ENCODE measurements around the gene DBN1.
A peak's percentile ranks its signal among the peaks of the same experiment; 100 is the strongest.

The DBN1 gene

DNA sequence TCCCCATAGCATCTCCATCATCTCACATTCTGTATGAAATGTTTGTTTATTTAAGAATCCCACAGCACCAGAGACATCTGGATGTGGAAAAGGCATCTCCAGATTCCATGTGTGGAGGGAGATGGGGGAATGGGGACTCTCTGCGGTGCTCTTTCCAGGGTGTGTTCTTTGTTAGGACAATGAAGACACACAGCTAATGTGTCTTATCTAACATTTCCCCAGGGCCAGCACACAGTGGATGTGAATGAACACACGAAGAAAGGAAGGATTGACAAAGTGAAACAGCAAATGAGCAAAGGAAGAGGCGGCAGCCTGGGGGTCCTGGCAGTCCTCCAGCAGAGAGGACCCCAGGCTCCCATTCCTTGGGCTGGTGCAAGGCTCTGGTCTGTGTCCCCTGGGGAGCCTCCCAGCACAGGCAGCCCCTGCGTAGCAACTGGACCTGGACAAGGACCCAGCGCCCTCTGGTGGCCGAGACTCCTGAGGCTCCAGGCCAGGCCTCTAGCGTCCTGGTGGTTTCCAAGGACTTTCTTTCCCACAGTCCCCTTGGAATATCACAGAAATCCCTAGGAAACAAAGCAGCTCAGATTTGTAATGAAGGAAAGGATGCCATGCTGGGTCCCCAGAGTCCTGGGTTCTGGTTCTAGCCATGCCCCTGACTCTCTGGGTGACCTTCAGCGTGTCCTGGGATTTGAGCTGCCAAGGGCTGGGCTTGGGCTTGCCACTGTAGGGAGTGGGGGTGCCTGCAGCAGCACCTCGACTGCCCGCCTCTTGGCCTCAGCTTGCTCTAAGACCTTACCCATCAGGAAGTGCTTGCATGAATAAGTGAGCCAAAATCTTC is 27.5 kb upstream of the DBN1 start:
- TF ChIP-seq, protein P1, sequence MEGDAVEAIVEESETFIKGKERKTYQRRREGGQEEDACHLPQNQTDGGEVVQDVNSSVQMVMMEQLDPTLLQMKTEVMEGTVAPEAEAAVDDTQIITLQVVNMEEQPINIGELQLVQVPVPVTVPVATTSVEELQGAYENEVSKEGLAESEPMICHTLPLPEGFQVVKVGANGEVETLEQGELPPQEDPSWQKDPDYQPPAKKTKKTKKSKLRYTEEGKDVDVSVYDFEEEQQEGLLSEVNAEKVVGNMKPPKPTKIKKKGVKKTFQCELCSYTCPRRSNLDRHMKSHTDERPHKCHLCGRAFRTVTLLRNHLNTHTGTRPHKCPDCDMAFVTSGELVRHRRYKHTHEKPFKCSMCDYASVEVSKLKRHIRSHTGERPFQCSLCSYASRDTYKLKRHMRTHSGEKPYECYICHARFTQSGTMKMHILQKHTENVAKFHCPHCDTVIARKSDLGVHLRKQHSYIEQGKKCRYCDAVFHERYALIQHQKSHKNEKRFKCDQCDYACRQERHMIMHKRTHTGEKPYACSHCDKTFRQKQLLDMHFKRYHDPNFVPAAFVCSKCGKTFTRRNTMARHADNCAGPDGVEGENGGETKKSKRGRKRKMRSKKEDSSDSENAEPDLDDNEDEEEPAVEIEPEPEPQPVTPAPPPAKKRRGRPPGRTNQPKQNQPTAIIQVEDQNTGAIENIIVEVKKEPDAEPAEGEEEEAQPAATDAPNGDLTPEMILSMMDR (IDR thresholded peaks at IDR 0.05; ENCODE audit: extremely low read depth, insufficient read depth, missing control alignments) = peak; percentile 96
- in situ Hi-C loops (cut with MboI; ENCODE audit: low pct_unique_long_range_greater_than_20kb, low sequenced_read_pairs, unreplicated experiment) = no loop called here
- DNase-seq (ENCODE audit: low spot score) = peak; percentile 82

DNA sequence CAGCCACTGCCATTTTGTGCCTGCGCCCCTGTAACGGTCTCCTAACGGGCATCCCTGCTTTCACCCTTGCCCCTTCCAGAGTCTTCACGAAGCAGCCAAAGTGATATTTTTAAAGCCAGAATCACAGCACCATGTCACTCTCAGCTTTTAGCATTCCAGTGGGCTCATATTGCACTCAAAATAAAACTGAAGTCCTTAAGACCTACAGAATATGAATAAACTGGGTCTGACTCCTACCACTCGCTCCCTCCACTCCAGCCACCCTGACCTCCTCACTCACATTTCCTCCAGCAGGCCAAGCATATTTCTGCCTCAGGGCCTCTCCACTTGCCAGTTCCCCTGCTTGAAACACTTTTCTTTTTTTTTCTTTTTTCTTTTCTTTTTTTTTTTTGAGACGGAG is 26.4 kb upstream of the DBN1 start:
- TF ChIP-seq, protein P1 (IDR thresholded peaks at IDR 0.05; ENCODE audit: extremely low read depth, insufficient read depth, missing control alignments) = no peak
- in situ Hi-C loops (cut with MboI; ENCODE audit: low pct_unique_long_range_greater_than_20kb, low sequenced_read_pairs, unreplicated experiment) = no loop called here
- DNase-seq (ENCODE audit: low spot score) = no peak

DNA sequence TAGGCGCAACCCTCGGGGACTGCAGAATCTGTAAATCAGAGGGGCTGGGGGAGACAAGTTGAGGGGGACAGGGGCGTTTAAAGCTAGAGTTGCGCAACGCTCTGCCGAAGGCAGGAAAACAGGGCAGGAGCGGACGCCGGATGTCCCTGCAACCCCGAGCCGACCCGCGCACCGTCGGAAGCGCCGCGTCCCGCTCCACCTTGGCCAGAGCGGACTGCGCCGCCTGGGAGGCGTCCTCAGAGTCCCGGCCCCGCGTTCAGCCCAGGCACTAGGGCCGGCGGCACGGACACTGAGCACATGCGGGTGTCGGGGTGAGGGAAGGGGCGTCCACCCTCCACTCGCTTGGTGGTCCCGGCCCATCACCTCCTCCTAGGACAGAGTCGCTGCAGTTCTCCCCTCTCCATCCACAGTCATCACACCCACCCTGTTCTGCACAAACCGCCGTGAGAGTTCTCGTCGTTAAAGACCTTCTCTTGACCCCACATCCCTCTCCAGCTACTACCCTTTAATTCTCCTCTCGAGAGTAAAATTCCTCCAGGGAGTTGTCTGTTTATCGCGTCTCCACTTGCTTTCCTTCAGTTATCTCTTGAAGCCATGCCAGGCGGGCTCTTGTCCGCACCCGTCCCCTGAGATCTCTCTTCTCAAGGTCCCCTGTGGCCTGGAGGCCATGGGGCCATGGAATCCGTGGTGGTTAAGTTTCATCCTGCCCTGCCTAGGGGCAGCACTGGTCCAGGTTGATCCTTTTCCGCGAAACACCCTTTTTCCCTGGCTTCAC is 24.8 kb upstream of the DBN1 start:
- in situ Hi-C loops (cut with MboI; ENCODE audit: low pct_unique_long_range_greater_than_20kb, low sequenced_read_pairs, unreplicated experiment) = no loop called here
- DNase-seq (ENCODE audit: low spot score) = no peak
- TF ChIP-seq, protein P1 (IDR thresholded peaks at IDR 0.05; ENCODE audit: extremely low read depth, insufficient read depth, missing control alignments) = no peak

DNA sequence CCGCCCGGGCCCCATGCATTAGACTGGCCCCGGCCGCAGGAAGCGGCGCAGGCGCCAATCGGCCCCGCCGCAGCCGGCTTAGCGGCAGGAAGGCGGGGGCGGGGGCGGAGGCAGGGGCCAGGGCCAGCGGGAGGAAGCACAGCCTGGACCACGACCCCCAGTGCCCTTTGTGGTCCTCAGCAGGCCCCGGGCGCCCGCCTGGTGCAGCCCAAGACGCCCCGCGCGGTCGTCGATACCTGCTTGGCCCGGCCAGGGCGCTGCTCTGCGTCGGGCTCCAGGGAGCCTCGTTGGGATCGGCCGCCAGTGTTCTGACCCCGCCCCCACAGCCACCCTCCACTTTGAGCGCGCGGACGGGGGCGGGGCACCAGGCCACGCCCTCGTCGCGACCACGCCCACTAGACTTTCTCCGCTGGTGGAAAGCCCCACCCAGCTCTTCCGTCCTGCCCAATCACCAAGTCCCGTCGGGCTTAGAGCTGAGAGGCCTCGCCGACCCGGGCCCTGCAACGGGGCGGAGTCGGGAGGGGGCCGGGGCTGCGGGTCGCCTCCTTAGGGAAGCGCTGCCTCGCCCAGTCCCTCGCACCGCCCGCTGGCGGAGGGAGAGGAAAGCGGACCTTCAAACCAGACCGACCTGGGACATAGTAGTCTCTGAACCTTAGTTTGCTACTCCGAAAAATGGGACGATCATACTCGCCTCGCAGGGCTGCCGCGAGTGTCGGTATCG is 24.0 kb upstream of the DBN1 start, which contains the start of gene PDLIM7:
PDLIM7 (minus strand) TSS at position 313 of the 721 bp plus-strand sequence. CDS start 1,092 bp downstream, outside the sequence.
- TF ChIP-seq, protein P1 (IDR thresholded peaks at IDR 0.05; ENCODE audit: extremely low read depth, insufficient read depth, missing control alignments) = no peak
- DNase-seq (ENCODE audit: low spot score) = peak; percentile 99
- in situ Hi-C loops (cut with MboI; ENCODE audit: low pct_unique_long_range_greater_than_20kb, low sequenced_read_pairs, unreplicated experiment) = no loop called here

DNA sequence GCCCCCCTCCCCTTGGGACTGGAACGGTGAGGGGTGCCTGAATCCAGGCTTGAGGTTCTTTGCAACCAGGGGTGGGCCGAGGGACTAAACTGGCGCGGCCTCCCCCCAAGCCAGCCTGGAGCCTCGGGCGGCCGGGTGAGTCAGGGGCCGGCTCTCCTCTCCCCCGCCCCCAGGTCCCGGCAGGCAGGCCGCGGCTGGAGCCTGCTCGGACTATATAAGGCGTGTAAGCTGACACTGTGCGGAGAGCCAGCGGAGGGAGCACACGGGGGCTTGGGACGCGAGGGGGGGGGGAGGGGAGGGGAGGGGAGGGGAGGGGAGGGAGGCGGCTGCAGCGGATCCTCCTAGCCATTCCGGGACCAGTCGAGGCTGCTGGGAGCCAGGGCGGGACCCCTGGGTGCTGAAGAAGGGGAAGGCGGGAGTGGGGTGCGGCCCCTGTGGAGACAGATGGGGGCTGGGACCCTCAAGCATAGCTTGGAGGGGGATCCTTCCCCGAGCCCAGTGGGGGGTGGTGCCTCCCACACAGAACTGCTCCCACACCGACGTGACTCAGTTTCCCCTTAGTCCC is 23.4 kb upstream of the DBN1 start:
- TF ChIP-seq, protein P1 (IDR thresholded peaks at IDR 0.05; ENCODE audit: extremely low read depth, insufficient read depth, missing control alignments) = no peak
- DNase-seq (ENCODE audit: low spot score) = no peak
- in situ Hi-C loops (cut with MboI; ENCODE audit: low pct_unique_long_range_greater_than_20kb, low sequenced_read_pairs, unreplicated experiment) = no loop called here

All from GM13977 (cell line).